Smooth muscle cell of the brain vasculature (primary cell): ENCODE data around the gene TECPR1.

Experiments used
- DNase-seq: peaks from one replicate; pipeline ENCODE4 v3.0.0-alpha.2; 2012; ENCODE audit warnings: low read depth, low spot score

The TECPR1 gene

DNA sequence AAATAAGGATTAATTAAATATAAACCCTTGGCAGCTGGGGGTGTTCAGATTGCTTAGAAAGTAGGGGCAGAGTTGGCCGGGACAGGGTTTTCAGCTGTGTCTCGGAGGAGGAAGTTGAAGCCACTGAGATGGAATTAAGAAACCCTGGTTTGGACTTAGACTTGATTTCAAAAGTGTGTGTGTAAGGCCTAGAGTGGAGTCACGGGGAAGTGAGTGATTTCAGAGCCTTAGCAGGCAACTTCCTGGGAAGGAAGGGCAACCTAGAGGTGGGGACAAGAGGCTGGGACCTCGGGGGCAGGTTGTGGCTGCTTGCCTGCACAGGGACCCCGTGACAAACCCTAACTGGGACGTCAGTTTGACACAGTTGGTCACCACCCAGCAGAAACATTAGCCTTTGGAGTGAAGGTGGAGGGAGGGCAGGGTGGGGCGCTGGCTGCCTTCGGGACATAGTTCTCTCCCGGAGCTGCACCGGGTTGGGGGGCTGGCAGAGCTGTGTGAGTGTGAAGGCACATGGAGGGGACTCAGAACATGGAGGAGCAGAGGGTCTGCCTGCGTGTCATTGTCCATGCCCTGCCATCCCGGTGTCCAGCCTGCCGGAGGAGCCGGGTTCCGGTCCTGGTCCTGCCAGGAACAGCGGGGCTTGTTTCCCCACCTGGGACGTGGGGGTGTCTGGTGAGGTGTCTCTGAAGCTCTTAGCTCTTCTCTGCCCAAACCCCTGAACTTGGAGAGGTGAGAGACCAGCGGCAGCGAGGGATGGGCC, 31.3 kb upstream of the TECPR1 start:
- DNase-seq = no peak

DNA sequence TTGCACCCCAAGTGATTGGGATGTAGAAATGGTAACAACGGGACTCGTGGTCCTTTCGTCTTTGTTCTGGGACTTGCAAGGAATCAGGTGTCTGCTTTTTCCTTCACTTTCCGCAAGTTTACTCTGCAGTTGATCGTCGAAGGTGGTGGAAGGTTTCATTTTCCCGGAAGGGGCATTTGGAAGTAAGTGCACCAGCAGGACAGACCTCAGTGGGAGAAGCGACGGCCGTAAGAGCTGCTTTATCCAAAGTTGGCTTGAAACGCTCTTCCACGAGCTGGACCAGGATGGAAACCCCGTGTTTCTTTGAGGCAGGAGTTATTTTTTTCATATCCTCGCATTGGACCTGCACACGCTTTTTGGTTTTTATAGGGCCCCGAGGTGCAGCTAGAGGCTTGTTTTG, 30.7 kb upstream of the TECPR1 start:
- no peak for DNase-seq

GRCh38 chr7:98281757-98282606, 29.9 kb upstream of the TECPR1 start:
- DNase-seq = no peak

DNA sequence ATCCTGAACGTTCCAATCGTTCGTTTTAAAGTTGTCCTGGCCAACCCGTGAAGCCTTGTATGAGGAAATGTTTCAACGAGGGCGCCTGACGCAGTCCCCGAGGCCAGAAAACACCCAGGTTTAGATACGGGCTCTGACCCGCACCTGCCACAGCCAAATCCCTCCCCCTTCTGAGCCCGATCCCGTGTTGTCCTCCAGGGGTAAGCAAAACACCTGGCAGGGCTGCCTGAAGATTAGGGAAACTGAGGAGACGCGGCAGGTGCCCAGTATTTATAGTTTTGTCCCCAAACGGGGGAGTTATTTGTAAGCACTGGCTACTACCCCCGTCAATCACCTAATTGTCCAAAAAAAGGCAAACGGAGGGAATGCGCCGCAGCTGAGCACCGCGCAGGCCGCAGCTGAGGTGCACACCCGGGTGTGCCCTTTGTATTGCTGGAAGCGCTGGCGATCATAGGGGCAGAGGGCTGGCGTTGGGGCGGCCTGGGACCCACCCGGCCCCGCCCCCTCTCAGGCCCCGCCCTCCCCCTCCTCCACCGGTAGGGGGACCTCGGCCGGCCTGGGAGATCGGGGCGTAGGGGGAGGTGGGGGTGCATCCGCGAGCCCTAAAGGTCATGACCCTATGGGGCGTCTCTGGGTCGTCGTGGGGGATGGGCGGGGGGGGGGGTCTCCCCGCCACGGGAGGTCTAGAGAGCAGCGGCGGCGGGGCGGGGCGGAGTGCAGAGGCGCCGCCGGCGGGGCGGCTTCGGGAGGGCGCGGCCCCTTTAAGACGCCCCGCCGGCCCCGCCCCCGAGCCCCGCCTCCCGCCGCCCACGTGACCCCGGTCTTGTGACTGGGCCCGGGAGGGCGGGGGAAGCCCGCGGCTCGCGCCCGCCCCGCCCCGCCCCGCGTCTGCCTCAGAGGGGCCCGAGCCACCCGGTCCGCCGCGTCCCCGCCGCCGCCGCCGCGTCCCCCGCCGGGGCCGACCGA, 29.0 kb upstream of the TECPR1 start, which contains the start of gene BRI3:
TSS of gene BRI3 (plus strand) at position 896 of the 966 bp plus-strand sequence. CDS start 110 bp downstream, outside the sequence.
- DNase-seq = peak; percentile 60

DNA sequence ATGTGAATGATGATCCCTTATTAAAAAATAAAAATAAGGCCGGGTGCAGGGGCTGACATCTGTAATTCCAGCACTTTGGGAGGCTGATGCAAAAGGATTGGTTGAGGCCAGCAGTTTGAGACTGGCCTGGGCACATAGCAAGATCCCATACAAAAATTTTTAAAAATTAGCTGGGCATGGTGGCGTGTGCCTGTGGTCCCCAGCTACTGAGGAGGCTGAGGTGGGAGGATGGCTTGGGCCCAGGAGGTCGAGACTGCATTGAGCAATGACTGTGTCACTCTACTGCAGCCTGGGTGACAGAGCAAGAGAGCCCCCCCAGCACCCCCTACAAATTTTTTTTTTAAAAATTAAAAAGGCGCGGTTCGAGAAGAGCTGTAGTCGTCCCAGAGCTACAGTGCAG, 28.3 kb upstream of the TECPR1 start:
- DNase-seq = no peak

- no peak for DNase-seq
Observed at GRCh38 chr7:98278936-98279335, 26.9 kb upstream of the TECPR1 start.

GRCh38 chr7:98278408-98278807, 26.4 kb upstream of the TECPR1 start:
- DNase-seq = no peak

DNA sequence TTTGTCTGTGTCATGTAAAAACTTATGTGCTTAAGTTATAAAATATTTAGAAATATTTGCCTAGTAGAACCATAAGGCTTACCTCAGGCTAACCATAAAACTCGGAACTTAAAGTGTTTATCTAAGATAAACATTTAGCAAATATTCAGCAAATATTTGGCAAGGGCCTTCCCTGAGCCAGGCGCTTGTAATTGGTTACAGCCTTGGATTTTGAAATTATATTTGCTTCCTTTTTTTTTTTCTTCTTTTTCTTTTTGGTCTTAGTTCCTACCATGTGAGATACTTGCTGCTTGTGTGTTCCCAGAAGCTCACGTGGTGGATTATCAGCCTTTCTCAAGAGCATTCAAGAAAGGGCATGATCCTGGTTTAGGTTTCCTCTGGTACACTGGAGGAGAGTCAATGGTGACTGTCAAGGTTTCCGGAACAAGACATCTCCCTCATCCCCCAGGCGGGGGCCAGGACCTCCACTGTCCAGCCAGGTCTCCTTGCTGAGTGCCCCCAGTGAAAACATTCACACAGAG, 24.3 kb upstream of the TECPR1 start:
- DNase-seq = no peak

- no peak for DNase-seq
Observed at GRCh38 chr7:98267303-98267702, 15.3 kb upstream of the TECPR1 start.

GRCh38 chr7:98266840-98267239, 14.8 kb upstream of the TECPR1 start:
- no peak for DNase-seq

GRCh38 chr7:98265841-98266271, 13.8 kb upstream of the TECPR1 start:
- DNase-seq = no peak

GRCh38 chr7:98257701-98258100, 5.7 kb upstream of the TECPR1 start:
- no peak for DNase-seq

DNA sequence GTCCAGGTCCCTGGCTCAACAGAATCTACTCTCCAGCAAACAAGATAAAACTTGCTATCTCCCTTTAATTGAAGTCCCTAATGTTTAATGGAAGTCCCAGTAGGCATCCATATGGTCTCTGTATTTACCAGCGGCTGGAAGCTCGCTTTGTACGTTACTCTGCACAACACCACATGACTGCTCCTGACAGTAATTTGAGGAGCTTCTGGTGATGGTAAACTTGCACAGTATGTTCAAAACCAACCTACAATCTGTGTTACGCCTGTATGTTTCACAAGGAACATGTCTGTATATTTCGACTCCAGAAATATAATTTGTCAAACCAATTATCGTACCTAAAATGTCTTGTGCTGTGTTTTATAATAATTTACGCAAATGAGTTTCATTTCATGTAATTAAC, 4.4 kb upstream of the TECPR1 start:
- DNase-seq = no peak

GRCh38 chr7:98254951-98255610, 3.0 kb upstream of the TECPR1 start:
- DNase-seq = no peak

GRCh38 chr7:98254516-98254915, 2.5 kb upstream of the TECPR1 start:
- DNase-seq = no peak

DNA sequence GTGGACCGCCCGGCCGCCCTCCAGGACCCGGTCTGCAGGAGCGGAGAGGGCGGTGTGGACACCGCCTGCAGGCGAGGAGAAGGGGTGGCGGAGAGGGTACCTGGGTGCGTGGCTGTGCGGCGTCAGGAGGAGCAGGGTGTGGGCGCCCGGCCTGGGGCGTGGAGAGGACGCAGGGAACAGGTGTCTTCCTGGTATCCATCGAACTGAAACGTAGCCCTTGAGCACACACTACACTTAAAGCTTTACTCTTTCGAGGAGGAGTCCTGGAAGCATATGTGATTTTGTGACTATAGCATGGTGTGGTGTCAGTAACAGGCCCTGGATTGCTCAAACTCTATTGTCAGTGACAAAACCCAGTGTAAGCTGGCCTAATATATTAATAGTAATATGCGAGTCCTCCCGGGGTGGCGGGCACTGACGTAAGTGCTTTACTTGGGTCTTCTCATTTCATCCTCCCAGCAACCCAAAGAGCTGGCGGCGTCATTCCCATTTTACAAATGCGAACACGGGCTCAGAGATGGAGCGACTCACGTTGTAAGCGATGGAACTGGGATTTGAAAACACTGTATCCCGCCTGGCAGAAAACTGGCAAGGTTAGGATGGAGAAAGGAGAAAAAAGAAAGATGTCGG, 508 bp upstream of the TECPR1 start:
- no peak for DNase-seq

- DNase-seq = no peak
Observed at GRCh38 chr7:98251231-98251600, 816 bp downstream of the TECPR1 start.

DNA sequence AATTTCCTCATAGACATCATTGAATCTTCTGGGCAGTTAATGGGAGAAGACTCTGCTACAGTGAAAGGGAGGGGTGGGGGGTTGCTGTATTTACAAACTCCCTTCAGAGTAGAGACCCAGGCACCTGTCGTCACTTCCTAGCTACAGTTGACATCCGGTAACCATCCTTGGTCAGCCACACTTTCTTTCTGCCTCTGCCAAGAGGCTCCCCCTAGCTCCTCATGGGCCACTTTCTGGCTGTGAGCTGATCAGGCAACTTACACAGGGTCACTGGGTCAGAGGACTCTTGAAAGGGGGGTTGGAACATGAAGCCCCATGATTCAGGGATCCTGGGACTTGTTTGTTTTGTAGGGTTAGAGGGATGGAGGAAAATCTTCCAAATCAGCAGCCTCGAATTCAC, 1.2 kb downstream of the TECPR1 start:
- no peak for DNase-seq

DNA sequence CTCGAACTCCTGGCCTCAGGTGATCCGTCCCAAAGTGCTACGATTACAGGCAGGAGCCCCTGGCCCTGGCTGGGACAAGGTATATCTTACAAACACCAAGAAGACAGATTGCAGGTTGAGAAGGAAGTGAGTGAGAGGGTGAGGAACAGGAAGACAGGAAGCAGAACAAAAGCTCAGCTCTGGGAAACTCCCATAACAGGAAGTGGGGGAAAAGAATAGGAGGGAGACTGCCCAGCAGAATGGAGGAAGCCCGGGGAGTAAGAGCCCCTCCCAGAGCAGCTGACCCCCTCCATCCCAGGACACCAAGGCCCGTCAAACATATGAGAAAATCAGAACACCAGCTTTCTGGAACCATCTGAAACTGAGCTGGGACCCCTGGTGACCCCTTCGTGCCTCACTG, 2.9 kb downstream of the TECPR1 start:
- no peak for DNase-seq

DNA sequence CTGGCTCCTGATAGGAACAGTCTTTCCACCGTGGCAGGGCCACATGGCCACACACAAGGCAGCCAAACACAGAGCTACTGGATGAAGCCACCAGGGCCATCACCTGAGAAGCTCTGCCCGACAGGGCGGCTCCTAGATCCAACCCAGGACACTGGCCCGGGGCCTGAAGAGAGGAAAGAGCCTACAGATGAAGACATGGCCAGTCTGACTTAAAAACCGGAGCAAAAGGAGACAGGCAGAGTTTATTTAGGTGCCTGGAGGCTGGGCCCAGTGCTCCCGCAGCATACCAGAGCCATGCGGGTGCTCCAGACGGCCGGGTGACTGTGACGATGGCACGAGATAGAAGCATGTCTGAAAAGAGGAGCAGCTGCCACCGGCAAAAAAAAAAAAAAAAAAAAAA, 3.9 kb downstream of the TECPR1 start:
- DNase-seq = no peak
